Lower leg skin (tissue), 3 donors: ENCODE measurements around the gene PRH1.

Experiments used
- CTCF ChIP-seq, 3 donors: fragments of 450-650 bp; IDR thresholded peaks; one replicate each; pipeline ENCODE4 v1.5.1; 2016; ENCODE audit warnings: antibody characterized with exemption in 3 of 3, mild to moderate bottlenecking in 3 of 3, moderate library complexity in 2 of 3
- POLR2A ChIP-seq, 2 donors: fragments of 450-650 bp; IDR thresholded peaks; one replicate each; pipeline ENCODE4 v1.6.1; 2016 to 2017; ENCODE audit warnings: antibody characterized with exemption in 2 of 2, mild to moderate bottlenecking in 1 of 2, moderate library complexity in 1 of 2

- TF ChIP-seq POLR2A (IDR thresholded peaks at IDR 0.05) (no peak), CTCF (IDR thresholded peaks at IDR 0.05) (no peak)
Measured at GRCh38 chr12:10873378-10873777, 10.7 kb downstream of the PRH1 start.
